NAMALWA (cell line): Measurements from ENCODE around the gene RNF215.

Experiments
- DNase-seq: peaks from one replicate; pipeline ENCODE4 v3.0.0-alpha.2; 2015; ENCODE audit warnings: low spot score

RNF215 gene

DNA sequence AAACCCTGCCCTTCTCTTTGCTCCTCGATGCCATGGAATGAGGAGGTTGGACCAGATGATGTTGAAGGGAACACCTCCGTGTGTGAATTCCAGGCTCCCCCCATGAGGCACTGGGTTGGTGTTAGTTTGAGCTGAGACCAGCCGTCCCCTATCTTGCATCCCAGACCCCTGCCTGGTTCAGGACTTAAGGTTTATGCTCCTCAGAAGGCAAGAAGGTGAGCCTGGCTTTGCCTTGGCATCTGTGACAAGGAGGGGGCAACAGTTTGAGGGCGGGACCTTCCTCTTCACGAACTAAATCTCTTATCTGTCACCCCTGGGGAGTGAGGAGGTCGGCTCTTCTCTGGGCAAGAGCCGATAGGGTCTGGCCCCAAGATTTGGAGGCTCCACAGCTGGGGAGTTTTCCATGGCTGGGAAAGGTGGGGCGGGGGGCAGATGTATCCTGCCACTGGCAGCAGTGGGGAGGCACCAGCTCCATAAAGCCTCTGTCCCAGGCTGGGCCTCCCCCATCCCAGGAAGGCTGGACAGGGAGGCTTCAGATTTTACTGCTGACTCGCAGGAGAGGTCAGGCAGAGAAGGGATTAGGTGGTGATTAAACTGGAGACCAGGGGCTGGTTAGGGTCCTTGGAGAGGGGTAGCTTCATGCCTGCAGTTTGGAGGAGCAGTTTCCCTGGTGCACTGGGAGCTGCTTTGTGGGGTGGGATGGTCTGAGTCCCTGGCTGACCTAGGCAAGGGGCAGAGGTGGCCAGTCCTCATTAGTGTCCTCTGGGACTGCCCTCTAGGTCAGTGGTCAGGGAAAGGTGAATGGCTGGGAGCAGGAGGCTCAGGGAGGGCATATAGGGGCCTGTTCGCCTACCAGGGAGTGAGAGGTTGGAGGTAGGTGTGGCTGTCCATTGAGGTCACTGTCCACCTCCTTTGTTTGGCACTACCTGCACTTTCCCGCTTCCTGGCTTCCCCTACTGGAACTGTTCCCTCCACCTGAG, 10.7 kb upstream of the RNF215 start:
- DNase-seq: no peak

DNA sequence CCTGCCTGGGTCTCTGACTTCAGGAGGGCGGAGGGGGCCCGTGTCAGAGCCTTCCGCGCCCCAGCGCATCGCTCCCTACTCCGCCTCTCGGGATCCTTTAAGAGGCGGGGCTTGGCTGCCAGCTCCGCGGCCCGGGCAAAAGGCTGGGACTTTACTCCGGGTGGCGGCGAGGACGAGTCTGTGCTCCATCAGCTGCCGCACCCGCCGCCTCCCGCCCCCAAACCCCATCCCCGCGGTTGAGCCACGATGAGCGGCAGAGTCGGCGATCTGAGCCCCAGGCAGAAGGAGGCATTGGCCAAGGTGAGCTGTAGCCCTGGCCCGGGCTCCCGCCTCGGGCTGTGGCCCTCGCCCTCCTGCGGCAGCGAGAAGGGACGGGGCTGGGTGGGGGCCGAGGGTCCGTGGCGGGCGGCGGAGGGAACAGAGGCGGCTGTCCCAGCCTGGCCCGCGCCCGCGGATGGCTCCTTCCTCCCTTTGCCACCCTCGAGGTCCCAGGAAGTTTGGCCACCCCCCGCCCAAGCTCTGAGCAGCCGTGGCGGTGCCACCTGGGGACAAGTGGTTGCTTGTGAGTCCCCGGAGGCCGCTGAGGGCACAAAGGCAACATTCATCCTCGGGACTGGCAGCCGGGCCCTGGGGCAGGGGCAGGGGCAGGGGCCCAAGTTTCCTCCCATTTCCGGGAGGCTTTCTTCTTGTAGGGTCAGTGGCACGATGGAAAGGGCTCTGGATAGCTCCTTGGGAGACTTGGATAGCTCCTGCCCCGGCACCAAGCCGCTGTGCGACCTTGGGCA, 9.9 kb upstream of the RNF215 start, which contains the start of gene SEC14L2:
Gene SEC14L2, plus strand, starts transcription at position 148 of the 785 bp plus-strand sequence. Its CDS starts 99 bp downstream, at position 247.
- DNase-seq: no peak

DNA sequence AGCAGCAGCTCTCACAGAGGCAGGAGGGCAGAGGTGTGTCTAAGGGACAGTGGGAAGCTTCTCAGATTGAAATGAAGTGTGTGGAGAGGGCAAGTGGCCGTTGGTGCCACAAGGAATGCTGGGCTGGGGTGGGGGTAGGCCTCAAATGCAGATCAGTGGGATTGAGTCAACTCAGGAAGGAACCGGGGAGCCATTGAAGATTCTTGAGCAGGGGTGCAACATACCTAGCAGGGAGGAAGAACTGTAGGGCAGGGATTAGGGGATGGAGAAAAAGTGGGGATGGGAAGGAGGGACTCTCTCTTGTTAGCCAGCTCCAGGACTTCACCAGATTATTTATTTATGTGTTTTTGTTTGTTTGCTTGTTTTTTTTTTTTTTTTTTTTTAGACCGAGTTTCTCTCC, 6.7 kb upstream of the RNF215 start:
- DNase-seq: no peak

DNA sequence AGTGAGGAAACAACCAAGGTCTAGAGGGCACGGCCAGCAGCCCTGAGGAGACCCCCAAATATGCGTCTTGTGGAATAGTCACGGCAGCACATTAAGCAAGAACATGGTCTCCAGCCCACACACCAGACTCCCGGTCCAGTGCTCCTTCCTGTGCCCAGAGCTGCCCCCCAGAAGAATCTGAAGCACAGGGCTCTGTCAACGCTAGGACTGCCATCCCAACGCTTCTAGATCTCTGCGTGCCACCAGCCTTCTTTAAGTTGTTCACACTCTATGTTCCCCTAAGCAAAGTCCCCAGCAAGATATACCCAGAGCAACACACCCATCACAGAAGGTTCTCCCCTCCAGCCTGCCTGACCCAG, 6.1 kb upstream of the RNF215 start:
- no peak for DNase-seq

DNA sequence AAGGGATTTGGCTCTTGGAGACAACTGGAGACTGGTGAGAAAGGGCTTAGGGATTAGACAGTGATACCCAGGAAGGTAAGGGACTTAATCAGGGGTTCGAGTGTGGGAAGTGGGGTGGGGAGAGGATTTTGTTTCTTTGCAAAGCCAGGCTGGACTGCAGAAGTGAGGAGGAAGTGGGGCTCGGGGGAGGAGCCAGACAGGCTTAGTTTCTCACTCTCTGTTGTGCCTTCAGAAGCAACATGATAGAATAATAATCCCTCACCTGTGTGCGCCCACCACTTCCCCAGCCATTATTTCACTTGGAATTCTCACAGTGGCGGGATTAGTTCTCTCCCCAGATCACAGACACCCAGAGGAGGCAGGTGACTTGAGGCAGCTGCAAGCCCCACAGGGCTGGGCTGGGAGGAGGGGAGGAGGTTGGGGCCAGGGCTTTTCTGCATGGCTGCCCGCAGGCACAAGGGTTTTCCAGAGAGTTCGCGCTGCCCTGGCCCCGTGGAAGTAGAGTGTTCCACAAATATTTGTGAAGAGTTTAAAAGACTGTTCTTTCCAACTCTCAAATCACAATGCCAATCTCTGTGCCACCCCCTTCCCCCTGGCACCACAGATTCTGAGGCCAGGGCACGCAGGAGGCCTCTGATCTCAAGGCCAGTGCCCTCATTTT, 5.6 kb upstream of the RNF215 start:
- DNase-seq: peak; percentile 38

DNA sequence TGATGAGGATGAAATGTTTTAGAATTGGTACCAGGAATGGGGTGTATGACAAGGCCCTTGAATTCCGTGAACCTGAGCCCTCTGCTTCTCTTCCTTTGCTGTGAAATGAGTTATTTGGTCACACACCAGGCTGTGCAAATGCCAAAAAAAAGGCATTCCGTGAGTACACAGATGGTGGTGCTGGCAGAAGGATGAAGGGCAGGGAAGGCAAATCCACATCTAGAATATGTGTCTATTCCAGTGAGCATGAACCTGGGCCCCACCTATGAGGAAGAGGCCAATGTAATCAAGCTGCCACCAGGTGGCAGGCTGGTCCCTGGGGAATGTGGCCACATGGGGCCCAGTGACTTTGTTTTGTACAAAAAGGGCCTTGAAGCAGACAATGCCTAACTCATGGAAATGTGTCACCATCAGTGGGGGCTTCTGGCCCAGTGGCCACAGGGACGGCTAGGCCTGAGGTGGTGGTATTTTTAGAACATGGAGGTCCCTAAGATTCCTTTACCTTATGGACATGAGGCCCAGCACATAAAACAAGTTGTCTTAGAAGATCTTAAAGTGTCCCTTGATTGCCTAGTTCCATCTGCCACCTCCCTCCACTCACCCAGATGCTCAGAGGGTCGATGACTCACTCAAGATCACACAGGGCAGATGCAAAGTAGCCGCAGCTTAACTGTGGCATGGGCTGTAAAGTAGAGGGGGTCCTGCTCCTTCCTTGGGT, 3.9 kb upstream of the RNF215 start:
- DNase-seq: peak; percentile 93

DNA sequence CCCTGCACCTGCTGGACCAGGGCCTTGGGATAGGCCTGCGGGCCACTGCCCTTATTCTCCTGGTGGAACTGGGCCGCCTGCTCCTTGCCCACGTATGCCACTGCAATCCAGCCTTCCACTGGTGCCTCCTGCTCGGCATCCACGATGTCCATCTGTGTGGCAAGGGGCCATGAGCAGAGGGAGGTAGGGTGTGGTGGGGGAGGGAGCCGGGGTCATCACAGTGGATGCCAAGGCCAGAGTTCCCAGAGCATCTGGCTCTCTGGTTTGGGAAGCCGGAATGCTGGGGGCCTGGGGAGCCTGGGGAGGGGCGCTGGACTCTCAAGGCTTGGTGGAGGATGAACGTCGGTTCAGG, 627 bp downstream of the RNF215 start:
- no peak for DNase-seq

DNA sequence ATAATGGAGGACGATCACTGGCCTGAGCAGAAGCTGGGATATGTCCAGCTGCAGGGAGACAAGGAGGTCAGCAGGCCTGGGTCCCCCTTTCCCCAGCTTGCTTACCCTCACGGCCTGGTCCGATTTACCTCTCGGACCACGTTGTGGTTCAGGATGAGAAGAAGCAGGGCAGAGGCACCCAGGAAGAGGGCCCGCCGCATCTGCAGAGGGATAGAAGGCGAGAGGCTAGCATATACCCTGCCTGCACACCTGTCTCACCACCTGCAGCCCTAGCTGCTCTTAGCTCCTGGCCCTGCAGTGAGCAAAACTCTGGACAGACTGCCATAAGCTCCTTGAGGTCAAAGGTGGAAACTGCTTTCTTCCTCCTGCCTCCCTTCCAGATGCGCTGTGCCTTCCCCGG, 1.3 kb downstream of the RNF215 start:
- no peak for DNase-seq

DNA sequence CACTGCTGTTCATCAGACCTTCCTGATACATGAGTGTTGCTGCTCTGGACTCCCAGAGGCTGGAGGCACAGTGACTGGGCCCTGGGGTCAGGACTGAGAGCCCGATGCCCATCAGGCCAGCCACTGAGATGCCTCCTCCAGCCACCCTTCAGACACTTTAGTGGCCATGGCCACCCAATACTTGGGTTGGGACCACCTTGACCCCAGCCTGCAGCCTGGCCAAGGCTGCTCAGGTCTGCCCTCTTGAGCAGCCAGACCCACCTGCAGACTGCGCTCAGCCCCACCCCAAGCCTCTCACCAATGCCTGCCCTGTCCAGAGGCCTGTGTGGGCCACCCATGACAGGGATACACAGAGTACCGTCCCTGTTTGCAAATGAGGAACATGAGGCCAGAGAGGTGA, 4.2 kb downstream of the RNF215 start:
- DNase-seq: no peak

DNA sequence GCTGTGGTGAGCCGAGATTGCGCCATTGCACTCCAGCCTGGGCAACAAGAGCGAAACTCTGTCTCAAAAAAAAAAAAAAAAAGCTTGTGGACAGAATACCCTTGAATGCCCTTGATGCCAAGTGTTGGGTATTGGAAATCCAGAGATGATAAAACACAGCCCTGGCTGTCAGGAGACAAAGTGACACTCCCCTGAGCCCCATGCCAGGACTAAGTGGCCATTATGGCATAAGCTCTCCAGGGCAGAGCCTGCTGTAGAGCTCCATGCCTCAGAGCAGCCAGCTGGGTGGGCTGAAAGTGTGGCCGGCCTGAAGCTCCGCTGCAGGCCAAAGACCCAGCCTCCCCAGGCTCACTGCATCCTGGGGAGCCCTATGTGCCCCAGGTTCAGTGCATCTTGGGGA, 4.9 kb downstream of the RNF215 start:
- DNase-seq: no peak

DNA sequence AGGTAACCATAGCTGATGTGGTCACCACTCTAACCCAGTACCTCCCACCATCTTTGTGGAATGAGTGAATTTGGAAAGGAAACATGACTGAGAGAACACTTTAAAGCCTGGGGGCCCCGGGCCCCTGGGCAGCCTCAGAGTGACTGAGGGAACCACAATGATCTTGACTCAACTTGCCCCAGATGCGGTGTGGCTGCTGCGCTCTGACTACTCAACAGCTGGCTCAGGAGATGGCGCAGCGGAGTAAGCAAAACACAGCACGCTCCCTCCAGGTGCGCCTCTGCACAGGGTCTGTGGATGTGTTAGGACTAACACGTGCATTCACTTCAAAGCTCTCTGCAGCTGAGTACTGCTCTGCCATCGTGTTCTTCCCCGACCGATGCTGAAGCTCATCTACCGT, 5.9 kb downstream of the RNF215 start:
- DNase-seq: no peak

DNA sequence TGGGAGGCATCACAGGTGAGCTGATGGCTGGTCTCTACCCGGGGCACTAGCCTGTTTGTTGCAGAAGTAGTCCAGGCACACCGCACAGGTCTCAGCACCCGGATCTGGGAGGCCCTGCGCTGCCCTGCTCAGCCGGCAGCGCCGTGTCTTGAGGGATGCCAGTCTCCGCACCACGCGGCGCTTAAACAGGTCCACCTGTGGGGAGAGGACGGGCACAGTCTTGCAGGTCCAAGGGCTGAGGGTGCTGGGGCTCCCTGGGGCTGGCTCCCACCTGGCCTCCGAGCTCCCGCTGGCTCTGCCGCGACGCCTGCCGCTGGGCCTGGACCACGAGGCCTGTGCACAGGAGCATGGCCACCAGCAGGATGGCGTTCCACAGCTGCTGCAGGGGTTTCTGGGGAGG, 7.2 kb downstream of the RNF215 start:
- DNase-seq: no peak

DNA sequence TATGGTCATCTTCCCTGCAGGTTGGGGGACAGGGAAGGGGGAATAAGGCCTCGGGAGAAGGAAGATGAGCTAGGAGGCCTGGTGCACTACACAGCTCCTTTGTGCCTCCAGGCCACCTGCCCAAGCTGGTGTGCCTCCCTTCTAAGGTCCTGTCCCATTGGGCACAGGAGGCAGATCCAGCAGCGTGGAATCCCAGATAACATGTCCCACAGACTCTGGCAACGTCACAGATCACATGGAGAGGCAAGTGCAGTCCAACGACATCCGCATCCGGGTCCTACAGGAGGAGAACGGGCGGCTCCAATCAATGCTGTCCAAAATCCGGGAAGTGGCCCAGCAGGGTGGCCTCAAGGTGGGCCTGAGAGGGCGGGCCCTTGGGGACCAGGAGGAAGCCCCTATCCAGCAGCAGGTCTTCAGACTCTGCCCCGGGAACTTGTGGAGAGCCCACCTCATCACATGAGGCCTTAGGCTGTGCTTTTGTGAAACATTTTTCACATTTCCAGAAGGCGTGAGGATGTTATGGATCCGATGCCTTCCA, 11.8 kb downstream of the RNF215 start:
- DNase-seq: no peak

DNA sequence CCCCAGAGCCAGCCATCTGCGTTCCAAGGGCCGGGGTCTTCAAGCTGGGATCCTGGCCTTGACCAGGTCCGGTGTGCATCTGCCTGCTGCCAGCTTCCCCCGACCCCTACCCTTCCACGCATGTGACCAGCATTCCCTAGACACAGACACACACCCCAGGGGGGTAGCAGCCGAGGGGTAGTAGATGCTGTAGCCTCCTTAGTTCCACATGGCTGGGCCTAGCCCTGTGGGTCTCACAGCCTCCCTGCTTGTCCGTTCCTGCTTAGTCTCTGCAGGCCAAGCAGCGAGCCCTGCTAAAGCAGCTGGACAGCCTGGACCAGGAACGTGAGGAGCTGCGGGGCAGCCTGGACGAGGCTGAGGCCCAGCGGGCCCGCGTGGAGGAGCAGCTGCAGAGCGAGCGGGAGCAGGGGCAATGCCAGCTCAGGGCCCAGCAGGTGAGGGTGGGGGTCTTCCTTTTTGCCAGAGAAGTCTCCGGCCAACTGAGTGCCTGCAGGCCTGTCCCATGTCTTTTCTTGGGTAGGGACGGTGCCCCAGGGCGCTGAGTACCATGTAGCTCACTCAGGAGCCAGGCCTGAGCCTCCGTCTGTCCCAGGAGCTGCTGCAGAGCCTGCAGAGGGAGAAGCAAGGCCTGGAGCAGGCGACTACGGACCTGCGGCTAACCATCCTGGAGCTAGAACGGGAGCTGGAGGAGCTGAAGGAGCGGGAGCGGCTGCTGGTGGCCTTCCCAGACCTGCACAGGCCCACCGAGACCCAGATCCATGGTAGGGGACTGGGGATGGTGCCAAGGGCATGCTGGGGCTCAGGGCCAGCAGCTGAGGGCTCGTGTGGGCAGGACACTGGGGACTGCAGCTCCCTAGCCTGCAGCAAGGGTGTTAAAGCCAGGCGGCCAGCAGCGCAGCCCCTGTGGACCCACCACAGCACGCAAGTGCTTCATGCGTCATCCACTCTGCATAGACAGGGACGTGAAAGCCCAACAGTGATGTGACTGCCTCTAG, 13.6 kb downstream of the RNF215 start:
- no peak for DNase-seq

DNA sequence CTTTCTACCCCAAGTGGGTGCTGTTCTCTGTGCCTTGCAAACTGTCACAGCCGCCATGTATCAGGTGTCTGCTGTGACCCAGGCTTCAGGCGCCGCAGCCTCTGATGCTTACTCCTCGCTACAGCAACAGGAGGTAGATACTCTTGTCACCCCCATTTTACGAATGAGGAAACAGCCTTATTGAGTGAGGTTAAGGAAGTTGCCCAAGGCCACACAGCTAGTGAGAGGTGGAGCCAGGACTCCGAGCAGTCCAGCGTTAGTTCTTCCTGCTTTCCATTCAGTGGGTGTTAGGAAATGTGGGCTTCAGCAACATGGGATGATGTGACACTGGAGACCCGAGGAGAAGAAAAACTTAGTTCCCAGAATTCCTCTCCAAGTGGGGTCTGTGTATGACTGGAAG, 14.3 kb downstream of the RNF215 start:
- DNase-seq: no peak

DNA sequence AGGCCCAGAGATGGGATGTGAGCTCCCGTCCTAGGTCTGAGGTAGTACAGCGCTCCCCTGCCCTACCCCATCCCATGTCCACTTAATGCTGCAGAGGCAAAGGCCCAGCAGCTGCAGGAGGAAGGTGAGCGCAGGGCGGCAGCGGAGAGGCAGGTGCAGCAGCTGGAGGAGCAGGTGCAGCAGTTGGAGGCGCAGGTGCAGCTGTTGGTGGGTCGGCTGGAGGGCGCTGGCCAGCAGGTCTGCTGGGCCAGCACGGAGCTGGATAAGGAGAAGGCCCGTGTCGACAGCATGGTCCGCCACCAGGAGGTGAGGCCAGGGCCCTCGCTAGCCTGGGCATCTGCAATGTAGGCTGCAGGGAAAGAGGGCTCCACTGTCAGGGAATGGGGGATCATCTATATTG, 15.2 kb downstream of the RNF215 start:
- no peak for DNase-seq

DNA sequence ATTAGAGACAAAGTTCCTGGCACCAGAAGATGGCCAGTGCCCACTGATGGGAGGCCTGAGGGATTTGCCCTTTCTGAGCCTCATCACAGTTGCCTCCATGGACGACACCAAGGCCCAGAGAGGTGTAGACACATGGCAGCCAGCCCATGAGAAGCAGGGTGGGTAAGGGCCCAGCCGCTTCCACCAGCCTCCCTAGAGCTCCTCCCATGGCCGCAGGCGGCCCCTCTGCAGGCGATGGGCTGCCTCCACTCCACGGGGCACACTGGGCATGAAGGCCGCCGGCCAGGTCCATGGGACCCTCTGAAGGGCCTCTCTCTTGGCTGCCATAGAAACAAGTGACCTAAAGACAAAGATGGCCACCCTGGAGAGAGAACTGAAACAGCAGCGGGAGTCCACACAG, 15.9 kb downstream of the RNF215 start:
- no peak for DNase-seq

DNA sequence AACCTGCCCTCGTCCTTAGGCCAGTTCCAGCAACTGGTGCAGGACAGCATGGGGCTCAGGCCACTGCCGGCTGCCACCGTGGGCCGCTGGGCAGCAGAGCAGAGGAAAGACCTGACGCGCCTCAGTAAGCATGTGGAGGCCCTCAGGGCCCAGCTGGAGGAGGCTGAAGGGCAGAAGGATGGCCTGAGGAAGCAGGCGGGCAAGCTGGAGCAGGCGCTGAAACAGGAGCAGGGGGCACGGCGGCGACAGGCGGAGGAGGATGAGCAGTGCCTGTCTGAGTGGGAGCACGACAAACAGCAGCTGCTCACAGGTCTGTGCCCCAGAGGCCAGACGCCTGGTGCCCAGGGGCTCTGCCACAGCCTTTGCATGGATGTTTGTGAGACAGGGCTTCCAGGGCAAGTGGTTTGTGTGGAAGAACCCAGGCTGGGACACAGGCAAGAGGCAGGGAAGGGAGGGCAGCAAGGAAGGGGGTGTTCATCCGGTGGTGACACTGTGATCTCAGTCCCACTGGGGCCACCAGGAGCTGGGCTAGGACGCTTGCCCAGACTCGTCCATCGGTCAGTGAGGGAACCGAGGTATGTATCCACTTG, 16.5 kb downstream of the RNF215 start:
- no peak for DNase-seq

DNA sequence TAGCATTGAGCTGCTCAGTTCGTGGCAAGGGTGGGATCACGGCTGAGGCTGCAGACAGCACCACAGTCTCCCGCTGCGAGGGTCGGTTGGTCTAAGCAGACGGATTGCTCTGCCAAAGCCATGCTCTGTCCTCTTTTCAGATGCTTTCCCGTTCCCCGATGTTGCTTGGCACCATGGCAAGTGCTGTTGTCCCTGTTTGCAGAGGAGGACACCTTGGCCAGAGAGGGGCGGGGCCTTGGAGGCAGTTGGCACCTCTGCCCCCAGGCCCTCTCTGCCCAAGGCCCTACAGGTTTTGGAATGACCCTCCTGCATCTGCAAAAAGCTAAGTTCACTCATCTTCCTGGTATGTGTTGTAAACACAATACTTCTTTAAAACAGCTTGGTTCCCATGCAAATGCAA, 18.8 kb downstream of the RNF215 start:
- no peak for DNase-seq

DNA sequence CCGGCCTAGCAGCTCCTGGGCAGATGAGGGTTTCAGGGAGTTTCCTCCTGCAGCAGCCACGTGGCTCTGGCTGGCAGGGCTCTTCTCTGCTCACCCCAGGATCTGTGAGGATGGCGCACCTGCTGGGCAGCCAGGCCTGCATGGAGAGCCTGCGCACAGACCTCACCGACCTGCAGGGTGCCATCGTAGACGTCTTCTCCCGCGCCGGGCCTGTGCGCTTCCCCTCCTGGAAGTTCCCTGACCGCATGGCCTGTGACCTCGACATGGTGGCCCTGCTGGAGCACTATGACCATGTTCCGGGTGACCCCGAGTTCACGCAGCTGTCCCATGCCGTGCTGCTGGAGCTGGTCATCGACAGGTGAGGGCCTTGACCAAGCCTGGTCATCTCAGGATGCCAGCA, 21.3 kb downstream of the RNF215 start:
- no peak for DNase-seq
